Measurements from ENCODE around the gene TRIM10.
"Not testable (repeated sequence)": the region's sequence is repeated elsewhere in the genome, so short reads cannot be mapped to it uniquely, and the experiment has no call there.

- not testable (repeated sequence) for TF ChIP-seq CTCF (IDR thresholded peaks at IDR 0.05 in 4 of 5, conservative IDR thresholded peaks at IDR 0.05 in 1 of 5); POLR2A (IDR thresholded peaks at IDR 0.05)
Measured at GRCh38 chr6:30165238-30165637, 4.2 kb upstream of the TRIM10 start.

Measured in gastrocnemius medialis (tissue), 4 donors.